GM18502 (cell line): ENCODE measurements around the gene LRCOL1.

ENCODE experiments used
- ATAC-seq: cut with Tn5 transposase; IDR thresholded peaks from one replicate; pipeline ENCODE4 v1.9.1; 2021; ENCODE audit warnings: mild to moderate bottlenecking; ENCODE audit not compliant: unreplicated experiment, poor library complexity

LRCOL1 gene

GRCh38 chr12:132610051-132610759, at the start of gene LRCOL1:
LRCOL1 (minus strand) TSS chr12:132610582; CDS start chr12:132606251, 4,331 bp downstream.
- ATAC-seq, result no peak

DNA sequence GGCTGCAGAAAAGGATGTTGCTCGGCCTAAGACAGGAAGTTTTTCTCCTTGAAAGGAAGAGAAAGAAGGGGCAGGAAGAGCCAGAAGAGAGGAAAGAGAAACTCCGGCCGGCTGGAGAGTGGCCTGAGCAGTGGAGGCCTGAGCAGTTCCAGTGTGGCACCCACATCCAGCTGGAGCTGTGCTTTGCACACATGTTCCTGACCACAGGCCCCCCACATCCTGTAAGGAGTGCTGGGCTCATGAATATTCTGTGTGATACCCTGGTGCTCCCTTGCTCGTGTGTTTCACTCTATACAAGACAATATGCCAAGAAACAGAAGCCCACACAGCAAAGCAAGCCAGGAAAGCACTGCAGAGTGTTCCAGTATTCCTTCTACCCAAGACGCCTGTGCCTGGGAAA, 49.7 kb upstream of the LRCOL1 start:
- ATAC-seq, result no peak

- no peak for ATAC-seq
These were observed 48.8 kb upstream of the LRCOL1 start for GRCh38 chr12:132659146-132659545.

DNA sequence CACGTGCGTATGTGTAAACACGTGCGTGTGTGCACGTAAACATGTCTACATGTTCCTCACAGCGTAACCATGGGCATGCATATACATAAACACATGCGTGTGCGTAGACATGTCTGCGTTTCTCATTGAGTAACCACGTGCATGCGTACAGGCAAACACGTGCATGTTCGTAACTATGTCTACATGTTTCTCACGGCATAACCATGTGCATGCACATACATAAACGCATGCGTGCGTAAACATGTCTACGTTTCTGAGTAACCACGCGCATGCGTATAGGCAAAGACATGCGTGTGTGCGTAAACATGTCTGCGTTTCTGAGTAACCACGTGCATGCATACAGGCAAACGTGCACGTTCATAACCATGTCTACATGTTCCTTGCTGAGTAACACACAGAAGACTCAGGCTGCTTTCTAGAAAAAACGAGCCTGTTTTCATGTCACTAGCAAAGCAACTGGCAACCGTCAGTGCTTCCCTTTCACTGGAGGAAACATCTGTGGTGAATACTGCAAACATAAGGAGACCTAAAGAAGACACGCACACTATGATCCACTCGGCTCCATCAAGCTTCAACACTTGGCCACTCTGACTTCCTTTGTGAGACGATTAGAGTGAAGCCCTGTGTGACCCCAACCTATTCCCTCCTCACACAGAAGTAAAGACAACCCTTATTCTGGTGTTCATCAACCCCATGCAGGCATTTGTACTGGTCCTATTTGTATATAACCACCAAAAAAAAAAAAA, 47.9 kb upstream of the LRCOL1 start:
- no peak for ATAC-seq

GRCh38 chr12:132657004-132657727, 46.8 kb upstream of the LRCOL1 start:
- no peak for ATAC-seq

DNA sequence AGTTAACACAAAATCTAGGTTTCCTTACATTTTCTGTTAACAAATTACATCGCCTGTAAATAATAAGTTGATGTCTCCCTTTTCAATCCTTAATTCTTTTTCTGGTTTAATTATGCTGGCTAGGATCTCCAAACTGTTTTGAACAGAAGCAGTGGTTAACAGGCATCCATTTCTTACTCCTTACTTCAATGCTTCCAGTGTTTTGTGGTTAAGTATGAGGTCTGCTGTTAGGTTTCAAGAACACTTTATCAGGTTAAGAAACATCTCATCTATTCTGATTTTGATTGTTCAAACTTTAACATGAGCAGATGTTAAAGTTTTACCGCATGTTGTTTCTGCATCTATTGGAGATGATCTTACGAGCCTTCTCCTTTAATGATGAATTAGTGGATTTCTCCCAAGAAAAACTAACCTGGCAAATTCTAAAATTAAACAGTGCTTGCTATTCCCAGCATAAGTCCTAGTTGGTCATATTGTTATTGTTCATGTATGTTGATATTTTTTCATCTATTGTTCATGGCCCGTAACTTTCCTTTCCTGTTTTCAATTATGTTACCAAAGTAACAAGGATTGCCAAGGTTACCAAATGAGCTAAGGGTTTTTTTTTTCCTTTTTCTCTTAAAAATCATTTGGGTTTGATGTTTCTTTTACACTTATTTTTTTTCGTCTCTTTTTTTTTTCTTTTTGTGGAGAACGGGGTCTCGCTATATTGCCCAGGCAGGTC, 43.3 kb upstream of the LRCOL1 start:
- ATAC-seq, result no peak

GRCh38 chr12:132651444-132652100, 41.2 kb upstream of the LRCOL1 start:
- ATAC-seq, result no peak

DNA sequence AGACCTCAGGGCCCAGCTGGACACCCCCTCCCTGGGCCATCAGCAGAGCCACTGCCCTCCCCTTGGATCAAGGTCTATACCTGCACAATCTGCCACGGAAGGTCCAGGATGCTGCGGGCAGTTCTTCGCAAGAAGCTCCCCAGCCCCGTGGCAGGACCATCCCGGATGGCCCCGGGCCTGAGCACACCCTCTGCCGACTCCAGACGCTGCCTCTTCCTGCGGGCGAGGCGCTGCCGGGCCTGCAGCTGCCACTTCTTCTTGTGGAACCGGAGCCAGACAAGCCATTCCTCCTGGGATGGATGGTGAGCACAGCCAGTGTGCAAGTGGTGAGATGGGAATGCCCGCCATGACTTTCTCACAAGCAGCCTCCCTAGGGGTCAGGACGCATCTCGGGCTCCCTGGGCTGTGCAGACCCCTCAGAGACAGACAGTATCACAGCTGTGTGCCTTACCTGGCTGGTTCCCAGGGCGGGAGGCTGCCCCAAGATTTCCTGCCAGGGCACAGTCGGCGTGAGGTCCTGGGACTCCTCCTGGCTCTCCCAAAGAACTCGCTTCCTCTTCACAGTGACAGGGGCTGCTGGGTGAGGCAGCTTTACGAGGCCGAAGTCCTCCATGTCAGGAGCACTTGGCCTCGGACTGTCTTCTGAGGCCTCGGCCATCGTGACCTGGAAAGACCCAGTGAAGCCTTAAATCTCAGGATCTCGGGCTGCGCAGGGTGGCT, 39.0 kb upstream of the LRCOL1 start:
- ATAC-seq, result no peak

- no peak for ATAC-seq
These were observed 38.3 kb upstream of the LRCOL1 start for GRCh38 chr12:132648616-132649225.

DNA sequence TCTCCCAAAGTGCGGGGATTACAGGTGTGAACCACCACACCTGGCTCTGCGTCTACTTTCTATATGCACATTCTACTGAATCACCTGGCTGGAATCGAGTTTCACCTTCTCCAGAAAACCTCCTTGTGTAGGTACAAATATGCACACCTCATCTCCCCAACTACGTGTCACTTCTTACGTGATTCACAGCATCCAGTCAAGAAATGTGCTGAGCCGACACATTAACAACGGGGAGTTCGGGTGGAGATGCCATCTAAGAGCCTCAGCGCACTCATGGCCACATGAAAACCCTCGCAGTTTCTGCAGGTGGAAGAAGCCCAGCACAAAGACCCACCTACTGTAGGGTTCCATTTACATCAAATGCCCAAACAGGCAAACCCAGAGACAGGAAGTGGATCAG, 37.5 kb upstream of the LRCOL1 start:
- ATAC-seq, result no peak

GRCh38 chr12:132646850-132647249, 36.5 kb upstream of the LRCOL1 start:
- no peak for ATAC-seq

DNA sequence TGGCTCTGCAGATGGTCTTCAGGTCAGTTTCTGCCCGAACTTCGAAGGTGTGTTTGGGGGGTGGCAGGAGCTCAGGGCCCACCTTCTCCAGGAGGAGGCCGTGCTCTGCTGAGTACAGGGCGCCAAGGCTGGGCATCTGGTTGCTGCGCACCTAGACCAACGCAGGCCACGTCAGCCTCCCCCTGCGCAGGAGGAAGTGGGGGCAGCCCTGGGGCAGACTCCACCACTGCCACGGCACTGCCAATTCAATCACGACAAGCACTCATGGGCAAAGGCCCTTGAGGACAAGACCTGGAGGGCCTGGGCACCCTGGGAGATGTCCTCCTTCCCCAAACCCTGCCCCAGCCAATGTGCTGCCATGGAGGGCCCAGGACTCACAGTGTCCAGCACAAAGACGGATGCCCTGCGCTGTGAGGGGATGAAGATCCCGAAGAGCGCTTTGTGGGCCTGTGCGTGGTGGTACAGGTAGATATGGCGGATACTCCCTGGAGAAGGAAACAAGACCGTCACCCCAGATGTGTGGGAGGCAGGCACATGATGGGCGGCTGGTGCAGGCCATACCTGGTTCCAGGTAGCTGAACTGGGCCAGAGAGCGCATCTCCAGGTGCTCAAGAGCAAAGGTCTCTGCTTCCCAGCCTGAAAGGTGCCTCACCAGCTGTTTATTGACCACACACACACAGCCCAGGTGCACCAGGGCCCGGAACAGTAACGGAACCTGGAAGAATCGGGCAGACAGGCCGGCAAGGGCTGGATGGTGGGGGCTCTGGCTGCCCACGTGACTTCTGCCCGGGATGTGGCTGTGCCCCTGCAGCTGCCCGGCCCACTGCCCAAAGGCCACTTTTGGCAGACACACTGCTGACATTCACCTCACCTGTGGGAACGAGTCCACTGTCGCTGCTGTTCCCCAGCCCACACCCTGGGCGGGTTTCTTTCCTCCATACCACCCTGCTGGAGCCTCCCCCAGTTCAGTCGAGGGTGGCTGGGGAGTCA, 32.8 kb upstream of the LRCOL1 start:
- ATAC-seq, result no peak

DNA sequence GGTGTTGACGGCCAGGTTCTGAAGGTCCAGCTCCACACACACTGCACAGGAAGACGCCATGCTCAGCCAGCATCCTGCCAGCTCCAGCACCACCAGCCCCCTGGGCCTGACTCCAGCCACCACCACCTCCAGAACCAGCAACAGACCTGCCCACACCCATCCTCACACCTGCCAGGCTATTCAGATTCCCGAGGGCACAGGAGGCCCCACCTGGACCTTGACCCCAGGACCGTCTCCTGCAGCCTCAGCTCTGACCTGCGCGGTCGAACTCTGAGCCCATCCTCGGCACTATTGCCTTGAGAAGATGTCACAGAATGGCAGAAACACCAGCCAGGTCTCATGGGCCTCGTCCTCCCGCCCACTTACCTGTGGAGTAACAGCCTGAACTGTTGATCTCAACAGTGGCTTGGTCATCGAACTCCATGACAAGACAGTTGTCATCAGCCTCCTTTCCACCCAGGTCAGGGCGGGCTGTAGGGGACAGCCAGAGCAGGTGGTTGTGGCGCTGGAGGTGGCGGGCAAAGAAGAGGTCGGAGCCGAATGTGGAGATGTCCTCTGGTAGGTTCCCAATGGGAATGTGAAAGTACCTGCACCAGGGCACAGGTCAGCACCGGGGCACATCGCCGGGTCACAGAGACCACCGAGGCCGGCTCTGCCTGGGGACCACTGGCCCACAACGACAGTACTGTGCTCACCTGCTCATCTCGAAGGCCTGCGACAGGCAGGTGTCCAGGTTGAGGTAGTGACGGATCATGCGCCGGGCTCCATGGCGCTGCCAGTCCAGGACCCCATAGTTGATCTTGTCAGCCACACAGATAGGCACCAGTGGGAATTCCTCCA, 31.6 kb upstream of the LRCOL1 start:
- no peak for ATAC-seq

GRCh38 chr12:132640936-132641335, 30.6 kb upstream of the LRCOL1 start:
- ATAC-seq, result no peak

- no peak for ATAC-seq
These were observed 29.7 kb upstream of the LRCOL1 start for GRCh38 chr12:132639956-132640520.

DNA sequence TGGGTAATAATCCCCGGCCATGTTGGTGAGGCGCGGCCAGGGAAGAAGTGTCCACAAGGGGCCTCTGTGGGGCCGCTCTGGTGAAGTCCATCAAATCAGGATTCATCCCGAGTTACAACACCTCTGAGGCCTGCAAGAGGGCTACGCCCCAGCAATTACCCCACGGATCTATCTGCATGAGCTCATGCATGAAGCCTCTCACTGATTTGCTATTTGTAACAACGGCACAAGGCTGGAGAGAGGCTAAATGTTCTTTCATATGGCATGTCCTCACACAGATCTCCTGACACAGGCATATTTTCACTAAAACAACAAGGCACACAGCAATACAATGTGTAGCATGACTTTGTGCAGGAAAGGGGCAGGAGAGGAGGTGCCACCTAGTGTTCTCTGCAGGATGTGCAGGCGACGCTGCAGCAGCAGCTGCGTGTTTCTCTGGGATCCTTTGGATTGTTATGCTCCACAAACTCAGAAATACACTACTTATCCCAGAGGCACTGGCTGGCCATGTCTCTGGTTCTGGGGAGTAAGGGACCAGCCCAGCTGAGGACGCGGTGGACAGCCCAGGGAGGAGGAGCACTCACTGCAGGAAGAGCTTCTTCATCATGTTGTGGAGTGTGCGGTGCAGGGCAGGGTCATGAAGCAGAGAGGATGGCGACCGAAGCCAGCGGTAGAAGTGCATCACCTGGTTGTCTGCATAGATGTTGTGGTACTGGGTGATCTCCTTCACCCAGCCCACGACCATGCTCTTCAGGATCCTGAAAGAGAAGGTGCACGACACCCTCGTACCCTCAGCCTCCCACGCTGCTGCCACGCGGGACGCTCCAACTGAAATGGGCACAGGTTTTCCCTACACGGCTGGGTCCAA, 28.4 kb upstream of the LRCOL1 start:
- ATAC-seq, result no peak
